GM23338 (cell line): ENCODE results near the gene TTC16. TPM values are rescaled to one million over a fixed set of nuclear protein-coding genes. Genes with fewer than 3 reads are reported as not detected.

Experiments
- ATAC-seq: fragments of 200-7000 bp; cut with Tn5 transposase; 3 replicates; pipeline ENCODE4 v1.9.1; 2020
- DNase-seq: peaks from one replicate; pipeline ENCODE4 v3.0.0-alpha.2; 2015; ENCODE audit warnings: low spot score
- H2AFZ ChIP-seq: fragments of 200-600 bp; sonication (generic); 2 replicates; pipeline ENCODE4 v1.8.0; 2016; ENCODE audit warnings: antibody characterized with exemption, mild to moderate bottlenecking, moderate library complexity
- H3F3A ChIP-seq: fragments of 200-600 bp; sonication (generic); replicated peaks from 2 replicates; pipeline ENCODE4 v1.8.0; 2017; ENCODE audit warnings: antibody characterized with exemption, mixed run types, low read depth
- H3K27ac ChIP-seq: fragments of 200-600 bp; sonication (generic); 2 replicates; pipeline ENCODE4 v1.6.1; 2016; ENCODE audit warnings: low read depth
- H3K27me3 ChIP-seq: fragments of 200-600 bp; sonication (generic); 2 replicates; pipeline ENCODE4 v1.8.0; 2016; ENCODE audit warnings: mild to moderate bottlenecking, mixed run types, moderate library complexity; ENCODE audit not compliant: insufficient read depth
- H3K36me3 ChIP-seq: fragments of 200-600 bp; sonication (generic); 2 replicates; pipeline ENCODE4 v1.8.0; 2016; ENCODE audit warnings: mild to moderate bottlenecking; ENCODE audit not compliant: insufficient read depth
- H3K4me1 ChIP-seq: fragments of 200-600 bp; sonication (generic); 2 replicates; pipeline ENCODE4 v1.8.0; 2016; ENCODE audit warnings: mild to moderate bottlenecking, moderate library complexity; ENCODE audit not compliant: insufficient read depth
- H3K4me2 ChIP-seq: fragments of 200-600 bp; sonication (generic); 2 replicates; pipeline ENCODE4 v1.7.1; 2017; ENCODE audit warnings: mixed run types
- H3K4me3 ChIP-seq: fragments of 200-600 bp; sonication (generic); 2 replicates; pipeline ENCODE4 v1.6.1; 2016; ENCODE audit warnings: mixed run types
- H3K79me2 ChIP-seq: fragments of 200-600 bp; sonication (generic); replicated peaks from 2 replicates; pipeline ENCODE4 v1.8.0; 2017; ENCODE audit warnings: mild to moderate bottlenecking; ENCODE audit not compliant: insufficient read depth
- H3K9me2 ChIP-seq: fragments of 200-600 bp; sonication (generic); 2 replicates; pipeline ENCODE4 v1.8.0; 2017; ENCODE audit not compliant: insufficient read depth
- H4K20me1 ChIP-seq: fragments of 200-600 bp; sonication (generic); replicated peaks from 2 replicates; pipeline ENCODE4 v1.8.0; 2017; ENCODE audit warnings: mild to moderate bottlenecking; ENCODE audit not compliant: insufficient read depth
- H3K27ac Mint-ChIP-seq: 2 replicates; pipeline ENCODE4 v1.8.0; 2020; ENCODE audit warnings: inconsistent platforms, mild to moderate bottlenecking, moderate library complexity, mixed read lengths
- H3K27me3 Mint-ChIP-seq: 3 replicates; pipeline ENCODE4 v1.8.0; 2022; ENCODE audit warnings: low read depth, mild to moderate bottlenecking, moderate library complexity, mixed read lengths, inconsistent platforms; ENCODE audit not compliant: insufficient read depth, poor library complexity
- H3K36me3 Mint-ChIP-seq: 3 replicates; pipeline ENCODE4 v1.8.0; 2021; ENCODE audit warnings: low read depth, mild to moderate bottlenecking, inconsistent platforms, moderate library complexity, mixed read lengths
- H3K4me1 Mint-ChIP-seq: 3 replicates; pipeline ENCODE4 v1.8.0; 2020; ENCODE audit warnings: mild to moderate bottlenecking, inconsistent platforms, mixed read lengths
- H3K4me3 Mint-ChIP-seq: 3 replicates; pipeline ENCODE4 v1.8.0; 2021; ENCODE audit warnings: moderate library complexity, mild to moderate bottlenecking, inconsistent platforms, mixed read lengths
- H3K9me3 Mint-ChIP-seq: 3 replicates; pipeline ENCODE4 v1.8.0; 2020; ENCODE audit warnings: moderate library complexity, mild to moderate bottlenecking, inconsistent platforms, mixed read lengths
- CREB1 ChIP-seq: fragments of 250-450 bp; sonication (Bioruptor Pico); IDR thresholded peaks from 2 replicates; pipeline ENCODE4 v1.5.0; 2020; ENCODE audit warnings: low read depth, mild to moderate bottlenecking, moderate library complexity
- CTCF ChIP-seq, 2 experiments: fragments of 200-600 bp in 1 of 2; sonication (generic) in 1 of 2; conservative IDR thresholded peaks; 2 replicates each; pipeline versions ENCODE4 v1.5.1 to v1.6.1; 2016 to 2017; ENCODE audit warnings: antibody characterized with exemption in 2 of 2, low read depth in 2 of 2, mild to moderate bottlenecking in 2 of 2, moderate library complexity in 1 of 2
- ETS1 ChIP-seq: IDR thresholded peaks from 2 replicates; pipeline ENCODE4 v1.6.1; 2016; ENCODE audit warnings: antibody characterized with exemption
- EZH2phosphoT487 ChIP-seq: fragments of 200-600 bp; sonication (generic); IDR thresholded peaks from one replicate; pipeline ENCODE4 v1.8.1; 2018; ENCODE audit warnings: antibody characterized with exemption; ENCODE audit not compliant: unreplicated experiment
- JUNB ChIP-seq: IDR thresholded peaks from one replicate; pipeline ENCODE4 v1.6.1; 2016; ENCODE audit warnings: antibody characterized with exemption; ENCODE audit not compliant: unreplicated experiment
- NANOG ChIP-seq: IDR thresholded peaks from 2 replicates; pipeline ENCODE4 v1.6.1; 2016; ENCODE audit warnings: antibody characterized with exemption, borderline replicate concordance
- POLR2AphosphoS5 ChIP-seq: IDR thresholded peaks from 2 replicates; pipeline ENCODE4 v1.6.1; 2016; ENCODE audit warnings: antibody characterized with exemption, low read depth
- STAT1 ChIP-seq: IDR thresholded peaks from one replicate; pipeline ENCODE4 v1.6.1; 2016; ENCODE audit warnings: antibody characterized with exemption; ENCODE audit not compliant: unreplicated experiment
- ZNF114 ChIP-seq: fragments of 250-450 bp; sonication (Bioruptor Pico); IDR thresholded peaks from 2 replicates; pipeline ENCODE4 v1.5.0; 2020; ENCODE audit warnings: mild to moderate bottlenecking, moderate library complexity
- ZNF331 ChIP-seq: fragments of 250-450 bp; sonication (Bioruptor Pico); IDR thresholded peaks from 2 replicates; pipeline ENCODE4 v1.5.0; 2020; ENCODE audit warnings: low read depth, mild to moderate bottlenecking, moderate library complexity
- ZNF462 ChIP-seq: fragments of 250-450 bp; sonication (Bioruptor Pico); IDR thresholded peaks from 2 replicates; pipeline ENCODE4 v1.5.0; 2020; ENCODE audit warnings: mild to moderate bottlenecking, moderate library complexity
- polyA plus RNA-seq: library from polyadenylated mRNA; unstranded; fragments of >200 nt; fragmentation: Nextera tagmentation; extraction: Ambion mirVana; gene quantifications from 2 replicates; pipeline ENCODE4 v1.2.1, GENCODE V29; 2016
- total RNA-seq: library from RNA; depleted of rRNA; stranded (reverse); fragments of >200 nt; shearing (Covaris generic); gene quantifications from 2 replicates; pipeline ENCODE4 v1.2.3, GENCODE V29; 2014
- TF ChIP-seq, protein P1 (sequence below): IDR thresholded peaks from one replicate; pipeline ENCODE4 v1.6.1; 2018; ENCODE audit warnings: antibody characterized with exemption; ENCODE audit not compliant: unreplicated experiment

Gene TTC16
- total and polyA plus RNA-seq, 2 experiments from 2014 or later = not detected

DNA sequence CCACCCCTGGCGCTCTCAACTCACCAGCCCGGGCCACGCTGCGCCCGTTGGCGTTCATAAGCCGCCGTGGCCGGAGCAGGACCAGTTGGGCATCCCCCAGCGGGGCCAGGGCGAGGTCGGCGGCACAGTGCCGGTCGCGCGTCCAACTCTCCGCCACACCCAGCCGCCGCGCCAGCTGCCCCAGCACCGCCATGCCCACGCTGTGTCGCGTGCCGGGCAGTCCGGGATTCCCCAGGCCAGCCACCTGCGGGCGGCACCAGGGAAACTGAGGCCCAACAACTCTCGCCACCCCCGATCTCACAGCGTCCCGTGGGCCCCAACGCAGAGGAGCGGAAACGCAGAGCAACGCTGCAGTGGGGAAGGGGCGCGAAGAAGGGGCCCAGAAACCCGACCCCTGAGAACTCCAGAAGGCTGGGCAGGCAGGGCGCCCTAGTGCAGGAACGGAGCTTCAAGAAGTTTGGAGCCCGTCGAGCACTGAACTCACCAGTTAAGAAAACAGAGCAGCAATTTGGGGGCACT lies 869 bp upstream of the TTC16 start (continued):
- no peak for TF ChIP-seq ZNF462

- Mint-ChIP-seq H3K4me3 (peak overlapping the region; percentile 98), H3K27me3 (peaks cover 19% of the 10 kb centered on the region), H3K36me3 (no peaks in the 10 kb centered on the region), H3K27ac (no peak overlapping the region), H3K4me1 (peaks cover 21% of the 10 kb centered on the region), H3K9me3 (no peaks in the 10 kb centered on the region)
- Histone ChIP-seq H3K9me2 (no peaks in the 10 kb centered on the region), H3K4me3 (peak overlapping the region; percentile 66), H2AFZ (peak overlapping the region; percentile 94; the same call in 1 of the 2 replicates), H4K20me1 (no peaks in the 10 kb centered on the region), H3F3A (0 out of 2 replicates have a peak, but pooled peaks cover 7% of the 10 kb centered on the region), H3K79me2 (no peaks in the 10 kb centered on the region), H3K4me2 (peak overlapping the region; percentile 95), H3K4me1 (peaks cover 13% of the 10 kb centered on the region), H3K27ac (no peak overlapping the region), H3K36me3 (no peaks in the 10 kb centered on the region), H3K27me3 (no peaks in the 10 kb centered on the region)
- ATAC-seq (no peak), DNase-seq (no peak)
- TF ChIP-seq STAT1 (no peak), CTCF (conservative IDR thresholded peaks at IDR 0.05; ENCODE audit: low read depth in 2 of 2) (no peak), ZNF331 (CRISPR knock-in tag) (no peak), EZH2phosphoT487 (no peak), POLR2AphosphoS5 (no peak), ETS1 (no peak), CREB1 (CRISPR knock-in tag) (no peak), JUNB (no peak), ZNF114 (CRISPR knock-in tag) (no peak), NANOG (no peak)
- TF ChIP-seq, protein P1, sequence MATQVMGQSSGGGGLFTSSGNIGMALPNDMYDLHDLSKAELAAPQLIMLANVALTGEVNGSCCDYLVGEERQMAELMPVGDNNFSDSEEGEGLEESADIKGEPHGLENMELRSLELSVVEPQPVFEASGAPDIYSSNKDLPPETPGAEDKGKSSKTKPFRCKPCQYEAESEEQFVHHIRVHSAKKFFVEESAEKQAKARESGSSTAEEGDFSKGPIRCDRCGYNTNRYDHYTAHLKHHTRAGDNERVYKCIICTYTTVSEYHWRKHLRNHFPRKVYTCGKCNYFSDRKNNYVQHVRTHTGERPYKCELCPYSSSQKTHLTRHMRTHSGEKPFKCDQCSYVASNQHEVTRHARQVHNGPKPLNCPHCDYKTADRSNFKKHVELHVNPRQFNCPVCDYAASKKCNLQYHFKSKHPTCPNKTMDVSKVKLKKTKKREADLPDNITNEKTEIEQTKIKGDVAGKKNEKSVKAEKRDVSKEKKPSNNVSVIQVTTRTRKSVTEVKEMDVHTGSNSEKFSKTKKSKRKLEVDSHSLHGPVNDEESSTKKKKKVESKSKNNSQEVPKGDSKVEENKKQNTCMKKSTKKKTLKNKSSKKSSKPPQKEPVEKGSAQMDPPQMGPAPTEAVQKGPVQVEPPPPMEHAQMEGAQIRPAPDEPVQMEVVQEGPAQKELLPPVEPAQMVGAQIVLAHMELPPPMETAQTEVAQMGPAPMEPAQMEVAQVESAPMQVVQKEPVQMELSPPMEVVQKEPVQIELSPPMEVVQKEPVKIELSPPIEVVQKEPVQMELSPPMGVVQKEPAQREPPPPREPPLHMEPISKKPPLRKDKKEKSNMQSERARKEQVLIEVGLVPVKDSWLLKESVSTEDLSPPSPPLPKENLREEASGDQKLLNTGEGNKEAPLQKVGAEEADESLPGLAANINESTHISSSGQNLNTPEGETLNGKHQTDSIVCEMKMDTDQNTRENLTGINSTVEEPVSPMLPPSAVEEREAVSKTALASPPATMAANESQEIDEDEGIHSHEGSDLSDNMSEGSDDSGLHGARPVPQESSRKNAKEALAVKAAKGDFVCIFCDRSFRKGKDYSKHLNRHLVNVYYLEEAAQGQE = no peak
These were observed 533 bp downstream of the TTC16 start for GRCh38 chr9:127716412-127716811.
